Stimulated activated CD8-positive, alpha-beta memory T cell treated with anti-CD3 and anti-CD28 coated beads, Interleukin-12 subunit alpha, Interleukin-12 subunit beta, amount 100 ng/mL, for 24 hours (primary cell): ENCODE measurements around the gene MAML1.

Experiments
- DNase-seq: peaks from one replicate; pipeline ENCODE4 v3.0.0-alpha.2; 2020; ENCODE audit errors: extremely low read depth

MAML1 gene

DNA sequence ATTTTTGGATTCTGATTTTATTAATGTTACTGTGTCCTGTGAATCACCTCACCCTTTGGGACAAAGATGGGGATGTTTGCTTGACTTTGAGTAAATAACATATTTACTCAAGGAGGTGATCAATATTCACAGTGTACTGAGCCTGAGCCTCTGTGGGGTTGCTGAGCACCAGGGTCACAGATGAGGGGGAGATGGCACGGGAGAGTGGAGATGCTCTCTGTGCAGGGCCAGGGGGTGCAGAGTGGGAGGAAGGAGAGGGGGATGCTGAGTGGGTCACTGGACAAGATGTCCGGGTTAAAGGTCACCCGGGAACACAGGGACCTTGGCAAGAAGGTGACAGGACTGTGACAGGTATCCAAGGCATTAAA, 92.1 kb downstream of the MAML1 start:
- no peak for DNase-seq

DNA sequence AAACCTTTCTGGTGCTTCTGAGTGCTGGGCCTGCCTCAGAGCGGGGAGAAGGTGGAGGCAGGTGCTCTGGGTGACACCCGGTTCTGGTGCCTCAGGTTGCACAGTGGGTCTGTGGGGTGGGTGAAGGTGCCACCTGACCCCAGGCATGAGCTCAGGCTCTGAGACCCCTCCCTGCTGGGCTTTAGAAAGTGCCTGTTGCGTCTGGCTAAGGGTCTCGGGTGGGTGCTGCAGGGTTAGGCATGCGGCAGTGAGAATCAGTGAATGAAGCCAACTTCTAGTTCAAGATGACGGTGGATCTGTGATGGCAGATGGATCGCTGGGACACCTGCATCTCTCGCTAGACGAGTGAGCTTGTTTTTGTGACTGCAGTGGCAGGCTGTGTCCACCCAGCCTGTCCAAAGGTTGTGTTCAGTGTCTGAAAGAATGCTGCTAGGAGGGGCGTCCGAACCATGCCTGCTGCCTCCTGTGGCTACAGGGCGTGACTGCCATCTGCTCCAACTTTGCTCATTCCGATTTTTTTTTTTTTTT, 93.1 kb downstream of the MAML1 start:
- DNase-seq, result no peak
